Measurements from ENCODE around the gene MTX1. TPM values are rescaled to one million over a fixed set of nuclear protein-coding genes. Genes with fewer than 3 reads are reported as not detected.

Gene MTX1
- total and polyA plus RNA-seq, 2 of the 4 experiments (the other 2 are of a cell fraction), result 67.2 to 73.7 TPM

DNA sequence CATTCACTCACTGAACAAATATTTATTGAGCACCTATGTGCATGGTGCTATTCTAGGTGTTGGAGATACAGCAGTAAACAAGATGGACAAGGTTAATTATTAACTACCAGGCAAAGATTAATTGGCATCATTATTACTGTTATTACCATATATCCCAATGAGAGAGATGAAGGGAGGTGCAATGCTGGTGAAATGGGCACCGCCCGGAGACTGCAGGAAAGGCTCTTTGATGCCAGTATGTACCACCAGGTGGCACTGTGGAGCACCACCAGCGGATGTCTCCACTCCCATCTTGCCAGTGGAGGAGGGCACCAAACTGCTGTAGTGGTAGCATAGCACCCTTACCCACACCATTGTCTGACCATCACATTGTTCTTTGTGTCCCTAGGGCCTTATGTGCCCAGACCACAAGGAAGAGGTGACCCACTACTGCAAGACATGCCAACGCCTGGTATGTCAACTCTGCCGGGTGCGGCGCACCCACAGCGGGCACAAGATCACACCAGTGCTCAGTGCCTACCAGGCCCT, 31.9 kb upstream of the MTX1 start:
- no peak overlapping the region for H3K4me3 ChIP-seq (ENCODE audit: insufficient read depth, low read depth, low read length)
- no peak overlapping the region for H3K27ac ChIP-seq (ENCODE audit: insufficient read depth, low read length)
- TF ChIP-seq RAD21 (IDR thresholded peaks at IDR 0.05; ENCODE audit: low read length), result peak; percentile 71
- TF ChIP-seq RCOR1 (IDR thresholded peaks at IDR 0.05; ENCODE audit: insufficient replicate concordance, low read length), result no peak
- no peak for TF ChIP-seq NFE2L2 (IDR thresholded peaks at IDR 0.05; ENCODE audit: low read depth, low read length)
- TF ChIP-seq MAZ (IDR thresholded peaks at IDR 0.05; ENCODE audit: borderline replicate concordance, low read depth, low read length), result no peak
- TF ChIP-seq MXI1 (IDR thresholded peaks at IDR 0.05; ENCODE audit: borderline replicate concordance, low read depth, low read length), result no peak
- TF ChIP-seq SMC3 (IDR thresholded peaks at IDR 0.05; ENCODE audit: low read depth, low read length), result peak; percentile 68
- TF ChIP-seq, protein P1, sequence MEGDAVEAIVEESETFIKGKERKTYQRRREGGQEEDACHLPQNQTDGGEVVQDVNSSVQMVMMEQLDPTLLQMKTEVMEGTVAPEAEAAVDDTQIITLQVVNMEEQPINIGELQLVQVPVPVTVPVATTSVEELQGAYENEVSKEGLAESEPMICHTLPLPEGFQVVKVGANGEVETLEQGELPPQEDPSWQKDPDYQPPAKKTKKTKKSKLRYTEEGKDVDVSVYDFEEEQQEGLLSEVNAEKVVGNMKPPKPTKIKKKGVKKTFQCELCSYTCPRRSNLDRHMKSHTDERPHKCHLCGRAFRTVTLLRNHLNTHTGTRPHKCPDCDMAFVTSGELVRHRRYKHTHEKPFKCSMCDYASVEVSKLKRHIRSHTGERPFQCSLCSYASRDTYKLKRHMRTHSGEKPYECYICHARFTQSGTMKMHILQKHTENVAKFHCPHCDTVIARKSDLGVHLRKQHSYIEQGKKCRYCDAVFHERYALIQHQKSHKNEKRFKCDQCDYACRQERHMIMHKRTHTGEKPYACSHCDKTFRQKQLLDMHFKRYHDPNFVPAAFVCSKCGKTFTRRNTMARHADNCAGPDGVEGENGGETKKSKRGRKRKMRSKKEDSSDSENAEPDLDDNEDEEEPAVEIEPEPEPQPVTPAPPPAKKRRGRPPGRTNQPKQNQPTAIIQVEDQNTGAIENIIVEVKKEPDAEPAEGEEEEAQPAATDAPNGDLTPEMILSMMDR (conservative IDR thresholded peaks at IDR 0.05; ENCODE audit: low read depth, low read length), result peak; percentile 88
- TF ChIP-seq, protein P2, sequence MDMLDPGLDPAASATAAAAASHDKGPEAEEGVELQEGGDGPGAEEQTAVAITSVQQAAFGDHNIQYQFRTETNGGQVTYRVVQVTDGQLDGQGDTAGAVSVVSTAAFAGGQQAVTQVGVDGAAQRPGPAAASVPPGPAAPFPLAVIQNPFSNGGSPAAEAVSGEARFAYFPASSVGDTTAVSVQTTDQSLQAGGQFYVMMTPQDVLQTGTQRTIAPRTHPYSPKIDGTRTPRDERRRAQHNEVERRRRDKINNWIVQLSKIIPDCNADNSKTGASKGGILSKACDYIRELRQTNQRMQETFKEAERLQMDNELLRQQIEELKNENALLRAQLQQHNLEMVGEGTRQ (IDR thresholded peaks at IDR 0.05; ENCODE audit: low read depth, low read length), result no peak
- TF ChIP-seq POLR2A (IDR thresholded peaks at IDR 0.05; ENCODE audit: low read depth, low read length), result no peak
- TF ChIP-seq, protein P3, sequence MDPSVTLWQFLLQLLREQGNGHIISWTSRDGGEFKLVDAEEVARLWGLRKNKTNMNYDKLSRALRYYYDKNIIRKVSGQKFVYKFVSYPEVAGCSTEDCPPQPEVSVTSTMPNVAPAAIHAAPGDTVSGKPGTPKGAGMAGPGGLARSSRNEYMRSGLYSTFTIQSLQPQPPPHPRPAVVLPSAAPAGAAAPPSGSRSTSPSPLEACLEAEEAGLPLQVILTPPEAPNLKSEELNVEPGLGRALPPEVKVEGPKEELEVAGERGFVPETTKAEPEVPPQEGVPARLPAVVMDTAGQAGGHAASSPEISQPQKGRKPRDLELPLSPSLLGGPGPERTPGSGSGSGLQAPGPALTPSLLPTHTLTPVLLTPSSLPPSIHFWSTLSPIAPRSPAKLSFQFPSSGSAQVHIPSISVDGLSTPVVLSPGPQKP (IDR thresholded peaks at IDR 0.05; ENCODE audit: borderline replicate concordance, low read depth, low read length), result no peak
- 0 out of 2 replicates have a peak, but pooled peaks have one; percentile 0 for TF ChIP-seq CEBPB (IDR thresholded peaks at IDR 0.05; ENCODE audit: low read depth, low read length)
- no peak overlapping the region for H2BK15ac ChIP-seq (ENCODE audit: low read depth, low read length)
- ATAC-seq (ENCODE audit: low read depth) (peak; percentile 55), DNase-seq (peak; percentile 64)
- CTCF ChIA-PET, result interaction anchor here (0.9 to 1.7 kb wide), 2 partner anchors 17 to 18 kb away, joined by 4 to 5 read pairs; no protein-coding TSS in a partner anchor
- no peak overlapping the region for H3K18ac ChIP-seq (ENCODE audit: low read depth, low read length)
- no peak overlapping the region for H2BK120ac ChIP-seq (ENCODE audit: low read depth, low read length)
- H3K27me3 ChIP-seq (ENCODE audit: control insufficient read depth, insufficient read depth, low read length), result no peaks in the 10 kb centered on the region
- H2BK20ac ChIP-seq (ENCODE audit: low read depth, low read length), result no peak overlapping the region
- H4K20me1 ChIP-seq (ENCODE audit: insufficient read depth, low read length), result no peaks in the 10 kb centered on the region
- POLR2A ChIA-PET (ENCODE audit: unreplicated experiment), result no interaction called here
- peak overlapping the region in 1 of 2 experiments; percentile 74; a peak in 1 of 4 replicates for H4K8ac ChIP-seq (ENCODE audit: low read depth in 2 of 2, low read length in 2 of 2)
- H3K56ac ChIP-seq (ENCODE audit: extremely low read depth, insufficient read depth, low read length), result no peak overlapping the region
- H3K79me1 ChIP-seq (ENCODE audit: low read depth in 1 of 2, low read length in 2 of 2), result peaks cover 0 to 37% of the 10 kb centered on the region in 2 experiments; a peak in 3 of 4 replicates
- H3K4ac ChIP-seq (ENCODE audit: low read depth, low read length), result 0 out of 2 replicates have a peak overlapping the region, but pooled peaks have one; percentile 63
- in situ Hi-C loops (cut with MboI; ENCODE audit: low sequenced_read_pairs), result no loop called here
- peaks cover 2% of the 10 kb centered on the region; the same call in 1 of the 2 replicates for H3K9me1 ChIP-seq (ENCODE audit: insufficient read depth, low read length)
- H3K9me3 ChIP-seq (ENCODE audit: control insufficient read depth, insufficient read depth, low read length), result no peaks in the 10 kb centered on the region
- dilution Hi-C loops (cut with HindIII; ENCODE audit: low sequenced_read_pairs, unreplicated experiment), result no loop called here
- H2AFZ ChIP-seq (replicated peaks; ENCODE audit: low read length, poor library complexity), result peak overlapping the region; percentile 55
- no TSS peak for BruUV-seq (replicated peaks)
- H4K91ac ChIP-seq (ENCODE audit: insufficient read depth, low read depth, low read length), result 0 out of 2 replicates have a peak overlapping the region, but pooled peaks have one; percentile 6
- no peak overlapping the region for H3K23ac ChIP-seq (ENCODE audit: low read depth, low read length)
- 100% methylated on average over 4 of the region's 8 CpGs; no CpG with 5 or more reads in 1 of the 2 experiments for WGBS, 2 experiments (ENCODE audit: extremely low coverage in 2 of 2, insufficient read length in 1 of 2)
- H2BK5ac ChIP-seq (ENCODE audit: low read depth, low read length, poor library complexity, severe bottlenecking), result no peak overlapping the region
- no peak overlapping the region for H4K5ac ChIP-seq (ENCODE audit: low read depth, low read length)
- peaks cover 3% of the 10 kb centered on the region for H3K4me1 ChIP-seq (ENCODE audit: control insufficient read depth, insufficient read depth, low read length)
- peaks cover 33% of the 10 kb centered on the region for H3K36me3 ChIP-seq (ENCODE audit: control insufficient read depth, insufficient read depth, low read length)
- H3K14ac ChIP-seq (replicated peaks; ENCODE audit: low read depth, low read length), result no peak overlapping the region
- H2AK5ac ChIP-seq (ENCODE audit: low read depth, low read length), result peak overlapping the region; percentile 81
- H3K4me2 ChIP-seq (ENCODE audit: low read depth, low read length), result no peak overlapping the region
- H2AK9ac ChIP-seq (replicated peaks; ENCODE audit: low read depth, low read length, poor library complexity), result peak overlapping the region; percentile 88
- no peak overlapping the region for H3K9ac ChIP-seq (ENCODE audit: low read depth, low read length)
- intact Hi-C loops (cut with micrococcal nuclease), result loop anchor here (1.0 to 10.0 kb wide), 4 partner anchors 50 to 472 kb away; partner anchors contain the start of genes CKS1B and SHC1
